Panc1 (cell line): ENCODE results near the gene NNAT.

Source experiments
- POLR2AphosphoS5 ChIP-seq: IDR thresholded peaks from 2 replicates; pipeline ENCODE4 v1.6.1; 2012; ENCODE audit warnings: mild to moderate bottlenecking, low read depth, low read length, moderate library complexity
- SIN3A ChIP-seq: IDR thresholded peaks from 2 replicates; pipeline ENCODE4 v1.6.1; 2012; ENCODE audit warnings: low read depth, mild to moderate bottlenecking, low read length, moderate library complexity, borderline replicate concordance; ENCODE audit not compliant: insufficient read depth
- TCF7L2 ChIP-seq: IDR thresholded peaks from 2 replicates; pipeline ENCODE4 v1.6.1; 2011; ENCODE audit warnings: mild to moderate bottlenecking, low read depth, low read length, inconsistent platforms
- TF ChIP-seq, protein P1 (sequence below): fragments of 450-650 bp; IDR thresholded peaks from 2 replicates; pipeline ENCODE4 v1.5.1; 2017; ENCODE audit warnings: mild to moderate bottlenecking
- TF ChIP-seq, protein P2 (sequence below), 2 experiments: IDR thresholded peaks; 2 replicates each; pipeline ENCODE4 v1.6.1; 2011 to 2012; ENCODE audit warnings: low read depth in 2 of 2, control low read depth in 1 of 2, low read length in 1 of 2, mild to moderate bottlenecking in 1 of 2, moderate library complexity in 1 of 2; ENCODE audit not compliant: insufficient read depth in 1 of 2

DNA sequence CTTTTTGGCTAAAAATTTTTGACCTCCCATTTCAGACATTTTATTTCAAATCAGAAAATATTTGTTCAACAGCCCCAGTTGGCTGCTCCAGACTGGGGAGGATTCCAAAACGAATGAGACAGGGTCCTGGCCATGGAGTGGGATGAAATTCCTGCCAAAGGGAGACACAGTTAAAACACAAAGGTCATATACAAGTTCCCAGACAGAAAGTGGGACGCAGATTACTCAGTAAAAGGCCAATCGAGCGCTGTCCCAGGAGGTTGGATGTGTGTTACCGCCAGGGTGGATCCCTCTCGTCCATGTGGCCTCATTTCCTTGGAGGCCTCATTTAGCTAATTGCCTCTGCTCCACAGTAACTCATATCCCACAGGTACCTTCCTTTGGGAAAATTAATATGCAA lies 41.8 kb upstream of the NNAT start:
- TF ChIP-seq, protein P1, sequence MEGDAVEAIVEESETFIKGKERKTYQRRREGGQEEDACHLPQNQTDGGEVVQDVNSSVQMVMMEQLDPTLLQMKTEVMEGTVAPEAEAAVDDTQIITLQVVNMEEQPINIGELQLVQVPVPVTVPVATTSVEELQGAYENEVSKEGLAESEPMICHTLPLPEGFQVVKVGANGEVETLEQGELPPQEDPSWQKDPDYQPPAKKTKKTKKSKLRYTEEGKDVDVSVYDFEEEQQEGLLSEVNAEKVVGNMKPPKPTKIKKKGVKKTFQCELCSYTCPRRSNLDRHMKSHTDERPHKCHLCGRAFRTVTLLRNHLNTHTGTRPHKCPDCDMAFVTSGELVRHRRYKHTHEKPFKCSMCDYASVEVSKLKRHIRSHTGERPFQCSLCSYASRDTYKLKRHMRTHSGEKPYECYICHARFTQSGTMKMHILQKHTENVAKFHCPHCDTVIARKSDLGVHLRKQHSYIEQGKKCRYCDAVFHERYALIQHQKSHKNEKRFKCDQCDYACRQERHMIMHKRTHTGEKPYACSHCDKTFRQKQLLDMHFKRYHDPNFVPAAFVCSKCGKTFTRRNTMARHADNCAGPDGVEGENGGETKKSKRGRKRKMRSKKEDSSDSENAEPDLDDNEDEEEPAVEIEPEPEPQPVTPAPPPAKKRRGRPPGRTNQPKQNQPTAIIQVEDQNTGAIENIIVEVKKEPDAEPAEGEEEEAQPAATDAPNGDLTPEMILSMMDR = no peak
- TF ChIP-seq, protein P2, sequence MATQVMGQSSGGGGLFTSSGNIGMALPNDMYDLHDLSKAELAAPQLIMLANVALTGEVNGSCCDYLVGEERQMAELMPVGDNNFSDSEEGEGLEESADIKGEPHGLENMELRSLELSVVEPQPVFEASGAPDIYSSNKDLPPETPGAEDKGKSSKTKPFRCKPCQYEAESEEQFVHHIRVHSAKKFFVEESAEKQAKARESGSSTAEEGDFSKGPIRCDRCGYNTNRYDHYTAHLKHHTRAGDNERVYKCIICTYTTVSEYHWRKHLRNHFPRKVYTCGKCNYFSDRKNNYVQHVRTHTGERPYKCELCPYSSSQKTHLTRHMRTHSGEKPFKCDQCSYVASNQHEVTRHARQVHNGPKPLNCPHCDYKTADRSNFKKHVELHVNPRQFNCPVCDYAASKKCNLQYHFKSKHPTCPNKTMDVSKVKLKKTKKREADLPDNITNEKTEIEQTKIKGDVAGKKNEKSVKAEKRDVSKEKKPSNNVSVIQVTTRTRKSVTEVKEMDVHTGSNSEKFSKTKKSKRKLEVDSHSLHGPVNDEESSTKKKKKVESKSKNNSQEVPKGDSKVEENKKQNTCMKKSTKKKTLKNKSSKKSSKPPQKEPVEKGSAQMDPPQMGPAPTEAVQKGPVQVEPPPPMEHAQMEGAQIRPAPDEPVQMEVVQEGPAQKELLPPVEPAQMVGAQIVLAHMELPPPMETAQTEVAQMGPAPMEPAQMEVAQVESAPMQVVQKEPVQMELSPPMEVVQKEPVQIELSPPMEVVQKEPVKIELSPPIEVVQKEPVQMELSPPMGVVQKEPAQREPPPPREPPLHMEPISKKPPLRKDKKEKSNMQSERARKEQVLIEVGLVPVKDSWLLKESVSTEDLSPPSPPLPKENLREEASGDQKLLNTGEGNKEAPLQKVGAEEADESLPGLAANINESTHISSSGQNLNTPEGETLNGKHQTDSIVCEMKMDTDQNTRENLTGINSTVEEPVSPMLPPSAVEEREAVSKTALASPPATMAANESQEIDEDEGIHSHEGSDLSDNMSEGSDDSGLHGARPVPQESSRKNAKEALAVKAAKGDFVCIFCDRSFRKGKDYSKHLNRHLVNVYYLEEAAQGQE (IDR thresholded peaks at IDR 0.05; ENCODE audit: insufficient read depth in 1 of 2, low read depth in 2 of 2, low read length in 1 of 2) = no peak
- TF ChIP-seq SIN3A (no peak), POLR2AphosphoS5 (no peak), TCF7L2 (no peak)
